BJ (cell line): ENCODE measurements around the gene NFIA. TPM values are rescaled to one million over a fixed set of nuclear protein-coding genes. Genes with fewer than 3 reads are reported as not detected.

Experiments used
- CTCF ChIA-PET: fragments of 350-600 bp; formaldehyde crosslinking; extraction: SDS; loops from one replicate; lab custom pipeline; 2021; ENCODE audit warnings: antibody characterized with exemption, inconsistent platforms; lab: Yijun Ruan, JAX
- POLR2A ChIA-PET: fragments of 300-600 bp; sonication (Branson Sonifier 250); formaldehyde crosslinking; extraction: SDS; loops from one replicate; lab custom pipeline; 2021; ENCODE audit warnings: antibody characterized with exemption; lab: Charles Lee
- DNase-seq: peaks from one replicate; pipeline ENCODE4 v3.0.0-alpha.2; 2011; ENCODE audit warnings: low read depth
- H3K27me3 ChIP-seq: 2 replicates; pipeline ENCODE4 v1.6.0; 2011; ENCODE audit warnings: low read length; ENCODE audit not compliant: control insufficient read depth, insufficient read depth
- H3K36me3 ChIP-seq: 2 replicates; pipeline ENCODE4 v1.5.1; 2011; ENCODE audit warnings: low read length; ENCODE audit not compliant: control insufficient read depth, insufficient read depth
- H3K4me3 ChIP-seq: 2 replicates; pipeline ENCODE4 v1.5.1; 2011; ENCODE audit warnings: low read depth, mild to moderate bottlenecking, control low read depth, low read length
- polyA plus RNA-seq: library from polyadenylated mRNA; depleted of rRNA; stranded (reverse); fragments of >200 nt; gene quantifications from 2 replicates; pipeline ENCODE4 v1.2.3, GENCODE V29; 2011
- TF ChIP-seq, protein P1 (sequence below): IDR thresholded peaks from 2 replicates; pipeline ENCODE4 v1.5.1; 2011; ENCODE audit warnings: low read depth, mild to moderate bottlenecking, control low read depth, inconsistent platforms, low read length, moderate library complexity; ENCODE audit not compliant: insufficient read depth

NFIA gene
- polyA plus RNA-seq, 1 experiment: 4.5 TPM

DNA sequence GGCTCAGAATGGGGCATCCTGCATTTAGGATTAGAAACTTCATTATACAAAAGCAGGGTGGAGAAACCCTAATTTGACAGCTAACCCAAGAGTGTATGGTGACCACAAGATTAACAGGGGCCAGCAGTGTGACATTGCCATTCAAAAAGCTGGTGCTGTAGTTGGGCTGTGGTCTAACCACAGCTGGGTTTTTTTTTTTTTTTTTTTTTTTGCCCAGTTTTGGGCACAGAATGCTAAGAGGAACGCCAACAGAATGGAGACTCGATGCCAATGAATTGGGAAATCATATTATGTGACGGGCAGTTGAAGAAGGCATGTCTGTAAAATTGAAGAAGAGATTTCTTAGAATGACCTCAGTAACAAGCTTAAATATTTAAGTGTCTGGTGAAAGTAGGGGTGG, 58.4 kb downstream of the NFIA start:
- Histone ChIP-seq H3K36me3 (no peaks in the 10 kb centered on the region), H3K4me3 (no peak overlapping the region), H3K27me3 (no peaks in the 10 kb centered on the region)
- TF ChIP-seq, protein P1, sequence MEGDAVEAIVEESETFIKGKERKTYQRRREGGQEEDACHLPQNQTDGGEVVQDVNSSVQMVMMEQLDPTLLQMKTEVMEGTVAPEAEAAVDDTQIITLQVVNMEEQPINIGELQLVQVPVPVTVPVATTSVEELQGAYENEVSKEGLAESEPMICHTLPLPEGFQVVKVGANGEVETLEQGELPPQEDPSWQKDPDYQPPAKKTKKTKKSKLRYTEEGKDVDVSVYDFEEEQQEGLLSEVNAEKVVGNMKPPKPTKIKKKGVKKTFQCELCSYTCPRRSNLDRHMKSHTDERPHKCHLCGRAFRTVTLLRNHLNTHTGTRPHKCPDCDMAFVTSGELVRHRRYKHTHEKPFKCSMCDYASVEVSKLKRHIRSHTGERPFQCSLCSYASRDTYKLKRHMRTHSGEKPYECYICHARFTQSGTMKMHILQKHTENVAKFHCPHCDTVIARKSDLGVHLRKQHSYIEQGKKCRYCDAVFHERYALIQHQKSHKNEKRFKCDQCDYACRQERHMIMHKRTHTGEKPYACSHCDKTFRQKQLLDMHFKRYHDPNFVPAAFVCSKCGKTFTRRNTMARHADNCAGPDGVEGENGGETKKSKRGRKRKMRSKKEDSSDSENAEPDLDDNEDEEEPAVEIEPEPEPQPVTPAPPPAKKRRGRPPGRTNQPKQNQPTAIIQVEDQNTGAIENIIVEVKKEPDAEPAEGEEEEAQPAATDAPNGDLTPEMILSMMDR: no peak
- ChIA-PET POLR2A (no interaction called here), CTCF (interaction anchor here (1.4 kb wide), 1 partner anchor 91 kb away, joined by 3 read pairs; no protein-coding TSS in a partner anchor)
- DNase-seq: no peak

DNA sequence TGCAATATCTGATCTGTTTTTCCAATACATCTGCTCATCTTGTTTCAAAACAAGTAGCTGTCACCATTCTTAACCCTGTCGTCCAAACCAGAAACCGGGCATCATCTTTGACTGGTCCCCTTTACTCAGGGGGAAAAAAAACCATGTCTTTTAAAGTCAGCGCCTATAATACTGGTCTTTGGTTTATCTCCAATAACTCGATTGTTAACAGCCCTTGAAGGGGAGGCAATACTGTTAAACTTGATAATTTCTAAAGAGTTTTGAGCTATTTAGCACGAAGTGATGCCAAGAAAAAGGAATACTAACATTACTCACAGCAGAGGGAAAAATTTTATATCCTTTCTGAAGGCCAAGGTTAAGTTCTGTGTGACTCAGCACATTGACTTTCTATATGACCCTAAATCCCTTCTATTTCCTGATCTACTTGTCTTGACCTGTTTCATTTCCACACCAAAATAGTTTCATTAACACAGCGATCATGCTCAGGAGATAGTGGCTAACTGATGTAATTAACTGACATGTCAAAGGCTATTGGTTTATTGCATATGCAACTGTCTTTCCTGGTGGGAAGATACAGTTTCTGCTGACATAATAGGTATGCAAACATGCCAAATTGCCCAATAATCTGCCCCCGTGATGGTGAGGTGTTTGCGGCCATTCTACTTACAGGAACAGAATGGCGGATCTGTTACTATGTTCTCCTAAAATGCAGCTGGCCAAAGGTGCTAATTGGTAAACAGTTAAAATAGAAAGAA, 59.1 kb downstream of the NFIA start:
- POLR2A ChIA-PET: no interaction called here
- H3K4me3 ChIP-seq: no peak overlapping the region
- no peak for DNase-seq

DNA sequence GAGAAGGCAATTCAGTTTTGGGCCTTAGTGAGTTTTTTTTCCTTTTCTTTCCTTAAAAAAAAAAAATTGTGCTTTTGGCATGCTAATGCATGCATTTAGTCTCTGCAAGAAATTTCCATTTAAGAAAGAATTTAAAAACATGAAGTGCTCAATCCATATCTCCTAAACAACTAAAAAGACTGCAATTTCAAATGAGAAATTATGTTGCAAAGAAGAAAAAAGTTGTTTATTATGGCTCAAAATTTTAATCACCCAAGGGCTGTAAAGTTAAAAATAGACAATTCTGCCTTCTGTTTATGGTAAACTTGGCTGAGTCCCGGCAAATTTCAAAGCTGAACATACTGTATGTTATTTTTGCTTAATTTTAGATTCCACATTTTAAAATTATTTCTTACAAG, 59.7 kb downstream of the NFIA start:
- H3K27me3 ChIP-seq: no peaks in the 10 kb centered on the region
- CTCF ChIA-PET: interaction anchor here (1.4 kb wide), 1 partner anchor 92 kb away, joined by 3 read pairs; no protein-coding TSS in a partner anchor
- TF ChIP-seq, protein P1: no peak

More for the DNA sequence above, 59.1 kb downstream of the NFIA start:
- CTCF ChIA-PET: interaction anchor here (1.4 kb wide), 1 partner anchor 91 kb away, joined by 3 read pairs; no protein-coding TSS in a partner anchor
- Histone ChIP-seq H3K27me3 (no peaks in the 10 kb centered on the region), H3K36me3 (no peaks in the 10 kb centered on the region)
- TF ChIP-seq, protein P1: no peak

DNA sequence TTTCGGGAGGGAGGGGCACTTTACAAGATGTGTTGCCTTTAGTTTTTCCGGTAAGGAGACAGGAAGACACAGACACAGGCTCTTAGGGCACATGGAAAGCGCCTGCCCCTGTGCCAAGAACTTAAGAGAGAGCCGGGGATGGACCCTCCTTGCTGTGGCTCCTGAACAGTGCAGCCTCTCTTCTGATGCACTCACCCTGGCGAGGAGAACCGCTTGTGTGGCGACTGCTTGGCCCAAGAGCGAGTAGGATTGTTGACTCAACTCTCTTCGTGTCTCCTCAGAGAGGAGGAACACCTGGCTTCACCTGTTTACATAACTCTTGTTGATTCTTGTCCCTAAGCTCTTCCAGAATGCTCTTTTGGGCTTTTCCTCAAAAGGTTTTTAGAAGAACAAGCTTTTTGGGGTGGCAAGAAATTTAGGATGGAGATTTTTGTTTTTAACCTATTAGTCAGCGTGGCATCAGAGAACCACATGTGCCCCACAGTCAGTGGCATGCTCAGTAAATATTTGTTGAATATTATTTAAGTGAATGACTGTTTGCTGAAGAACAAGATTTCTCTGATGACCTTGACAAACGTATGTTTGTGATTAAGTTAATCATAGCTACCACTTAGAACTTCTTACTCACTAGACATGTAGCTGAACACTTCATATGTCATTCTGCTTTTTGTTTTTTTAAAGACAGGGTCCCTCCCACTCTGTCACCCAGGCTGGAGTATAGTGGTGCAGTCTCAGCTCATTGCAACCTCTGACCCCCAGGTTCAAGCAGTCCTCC, 60.6 kb downstream of the NFIA start:
- DNase-seq: no peak
- Histone ChIP-seq H3K27me3 (no peaks in the 10 kb centered on the region), H3K4me3 (no peak overlapping the region), H3K36me3 (no peaks in the 10 kb centered on the region)
- POLR2A ChIA-PET: interaction anchor here (1.5 kb wide), 1 partner anchor 14 kb away, joined by 4 read pairs; no protein-coding TSS in a partner anchor
- TF ChIP-seq, protein P1: no peak
- CTCF ChIA-PET: no interaction called here

More for the DNA sequence above, 59.7 kb downstream of the NFIA start:
- POLR2A ChIA-PET: no interaction called here
- Histone ChIP-seq H3K36me3 (no peaks in the 10 kb centered on the region), H3K4me3 (no peak overlapping the region)
- DNase-seq: no peak
